GM19467 (cell line): ENCODE data around the gene ODAD4.
A peak's percentile ranks its signal among the peaks of the same experiment; 100 is the strongest.

Experiments
- ATAC-seq: cut with Tn5 transposase; IDR thresholded peaks from one replicate; pipeline ENCODE4 v1.9.1; 2021; ENCODE audit warnings: mild to moderate bottlenecking, moderate library complexity; ENCODE audit not compliant: unreplicated experiment

The ODAD4 gene, protein sequence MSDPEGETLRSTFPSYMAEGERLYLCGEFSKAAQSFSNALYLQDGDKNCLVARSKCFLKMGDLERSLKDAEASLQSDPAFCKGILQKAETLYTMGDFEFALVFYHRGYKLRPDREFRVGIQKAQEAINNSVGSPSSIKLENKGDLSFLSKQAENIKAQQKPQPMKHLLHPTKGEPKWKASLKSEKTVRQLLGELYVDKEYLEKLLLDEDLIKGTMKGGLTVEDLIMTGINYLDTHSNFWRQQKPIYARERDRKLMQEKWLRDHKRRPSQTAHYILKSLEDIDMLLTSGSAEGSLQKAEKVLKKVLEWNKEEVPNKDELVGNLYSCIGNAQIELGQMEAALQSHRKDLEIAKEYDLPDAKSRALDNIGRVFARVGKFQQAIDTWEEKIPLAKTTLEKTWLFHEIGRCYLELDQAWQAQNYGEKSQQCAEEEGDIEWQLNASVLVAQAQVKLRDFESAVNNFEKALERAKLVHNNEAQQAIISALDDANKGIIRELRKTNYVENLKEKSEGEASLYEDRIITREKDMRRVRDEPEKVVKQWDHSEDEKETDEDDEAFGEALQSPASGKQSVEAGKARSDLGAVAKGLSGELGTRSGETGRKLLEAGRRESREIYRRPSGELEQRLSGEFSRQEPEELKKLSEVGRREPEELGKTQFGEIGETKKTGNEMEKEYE

DNA sequence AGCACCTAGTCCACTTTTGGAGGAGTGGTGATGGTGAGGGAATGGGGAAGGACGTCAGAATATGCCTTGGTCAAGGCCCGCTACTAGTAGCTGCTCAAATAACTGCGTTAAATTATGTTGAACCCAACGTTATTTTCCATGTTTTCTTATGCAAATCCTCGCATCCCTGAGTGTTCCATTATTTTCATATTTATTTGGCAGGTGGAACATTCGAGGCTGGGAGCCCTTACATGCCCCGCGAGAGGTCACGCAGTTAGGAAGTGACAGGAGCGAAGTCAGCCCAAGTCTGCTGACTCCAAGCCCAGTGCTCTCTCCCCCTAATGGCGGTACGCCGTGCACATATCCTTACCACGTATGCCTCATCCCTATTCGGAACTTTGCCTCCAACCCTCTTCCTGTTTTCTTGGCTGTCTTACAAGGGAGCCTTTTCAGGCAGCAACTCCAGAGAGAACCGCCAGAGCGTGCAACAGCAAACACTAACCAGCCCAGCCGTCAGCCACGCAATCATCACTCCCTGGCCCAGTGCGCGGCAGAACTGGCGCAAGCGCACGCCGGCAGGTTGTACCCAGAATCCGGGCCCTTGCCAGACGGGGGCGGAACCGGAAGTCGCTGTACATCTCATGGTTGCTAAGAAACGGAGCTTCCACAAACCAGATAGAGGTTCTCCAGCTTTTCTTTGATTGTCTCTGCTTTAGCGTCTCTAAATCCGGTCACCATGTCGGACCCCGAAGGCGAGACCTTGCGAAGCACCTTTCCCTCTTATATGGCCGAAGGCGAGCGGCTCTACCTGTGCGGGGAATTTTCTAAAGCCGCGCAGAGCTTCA, at the start of gene ODAD4:
TSS of gene ODAD4 (plus strand) at position 609 of the 824 bp plus-strand sequence. CDS start at position 716, 107 bp downstream.
- peak; percentile 89 for ATAC-seq

DNA sequence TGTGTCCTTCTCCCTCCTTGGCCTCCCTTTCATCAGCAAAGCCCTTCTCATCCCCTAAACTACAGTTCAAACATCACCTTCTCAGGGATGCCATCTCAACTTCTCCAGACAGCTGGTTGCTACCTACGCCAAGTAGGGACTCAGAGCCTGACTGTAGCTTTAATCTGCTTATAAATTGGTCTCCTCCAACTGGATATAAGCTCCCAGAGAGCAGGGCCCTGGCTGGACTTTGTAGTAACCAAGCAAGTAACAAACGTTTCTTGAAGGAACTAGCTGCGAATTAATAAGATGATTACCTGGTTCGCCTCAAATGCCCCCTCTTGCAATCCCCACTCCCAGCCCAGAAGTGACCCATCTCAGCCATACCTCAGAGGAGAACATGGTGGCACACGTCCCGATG, 47.7 kb upstream of the ODAD4 start:
- ATAC-seq, result no peak

DNA sequence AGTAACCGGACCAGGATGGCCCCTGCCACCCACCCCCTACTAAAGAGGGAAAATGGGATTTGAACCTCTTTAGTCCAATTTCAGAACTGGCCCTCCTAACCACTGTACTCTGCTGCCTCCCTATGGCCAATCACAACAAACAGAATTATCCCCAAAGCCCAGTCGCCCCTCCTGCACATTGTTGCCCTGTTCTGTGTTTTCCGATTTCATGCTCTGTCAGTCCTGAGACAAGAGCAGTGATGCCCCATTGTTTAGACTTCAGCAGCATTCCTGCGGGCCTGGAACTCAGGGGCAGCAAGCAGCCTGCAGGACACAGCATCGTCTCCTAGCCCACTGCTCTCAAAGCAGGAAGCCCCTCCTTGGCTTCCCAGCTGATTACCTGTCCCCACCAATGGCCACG, 44.7 kb upstream of the ODAD4 start:
- ATAC-seq, result no peak

DNA sequence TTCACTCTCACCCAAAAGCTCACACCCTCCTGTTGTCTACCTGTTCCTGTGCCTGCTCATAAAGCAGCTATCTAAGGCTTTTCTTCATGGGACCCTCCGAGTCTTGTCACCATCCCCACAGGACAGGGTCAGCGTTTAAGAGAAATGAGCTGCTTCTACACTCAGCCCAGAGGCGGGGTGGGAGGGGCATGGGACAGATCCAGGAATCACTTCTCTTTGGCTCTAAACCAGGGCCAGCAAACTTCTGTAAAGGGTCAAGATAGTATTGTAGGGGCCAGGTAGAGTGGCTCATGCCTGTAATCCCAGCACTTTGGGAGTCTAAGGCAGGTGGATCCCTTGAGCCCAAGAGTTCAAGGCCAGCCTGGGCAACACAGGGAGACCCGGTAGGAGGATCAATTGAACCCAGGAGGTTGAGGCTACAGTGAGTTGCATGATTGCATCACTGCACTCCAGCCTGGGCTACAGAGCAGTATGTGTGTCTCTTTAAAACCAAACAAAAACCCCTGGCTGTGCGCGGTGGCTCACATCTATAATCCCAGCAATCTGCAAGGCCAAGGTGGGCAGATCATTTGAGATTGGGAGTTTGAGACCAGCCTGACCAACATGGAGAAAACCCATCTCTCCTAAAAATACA, 42.0 kb upstream of the ODAD4 start:
- no peak for ATAC-seq

DNA sequence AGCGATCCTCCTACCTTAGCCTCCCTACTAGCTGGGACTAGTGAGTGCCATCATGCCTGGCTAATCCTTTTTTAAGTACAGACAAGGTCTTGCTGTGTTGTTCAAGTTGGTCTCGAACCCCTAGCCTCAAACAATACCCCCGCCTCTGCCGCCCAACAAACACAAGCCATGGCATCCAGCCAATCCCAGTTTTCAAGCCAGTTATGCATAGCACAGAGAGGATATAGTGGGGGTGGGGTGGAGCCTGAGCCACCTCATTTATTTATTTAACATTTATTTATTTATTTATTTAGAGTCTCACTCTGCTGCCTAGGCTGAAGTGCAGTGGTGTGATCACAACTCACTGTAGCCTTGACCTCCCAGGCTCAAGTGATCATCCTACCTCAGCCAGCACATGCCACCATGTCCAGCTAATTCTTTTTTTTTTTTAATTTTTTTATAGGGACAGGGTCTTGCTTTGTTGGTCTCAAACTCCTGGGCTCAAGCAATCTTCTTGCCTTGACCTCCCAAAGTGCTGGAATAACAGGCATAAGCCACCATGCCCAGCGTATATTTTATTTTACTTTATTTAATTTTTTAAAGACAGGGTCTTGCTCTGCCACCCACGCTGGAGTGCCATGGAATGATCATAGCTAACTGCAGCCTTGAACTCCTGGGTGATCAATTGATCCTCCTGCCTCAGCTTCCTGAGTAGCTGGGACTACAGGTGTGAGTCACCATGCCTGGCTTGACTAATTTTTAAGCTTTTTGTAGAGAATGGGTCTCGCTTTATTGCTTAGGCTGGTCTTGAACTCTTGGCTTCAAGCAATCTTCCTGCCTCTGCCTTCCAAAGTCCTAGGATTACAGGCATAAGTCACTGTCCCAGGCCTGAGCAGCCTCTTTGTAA, 39.0 kb upstream of the ODAD4 start:
- ATAC-seq, result no peak

DNA sequence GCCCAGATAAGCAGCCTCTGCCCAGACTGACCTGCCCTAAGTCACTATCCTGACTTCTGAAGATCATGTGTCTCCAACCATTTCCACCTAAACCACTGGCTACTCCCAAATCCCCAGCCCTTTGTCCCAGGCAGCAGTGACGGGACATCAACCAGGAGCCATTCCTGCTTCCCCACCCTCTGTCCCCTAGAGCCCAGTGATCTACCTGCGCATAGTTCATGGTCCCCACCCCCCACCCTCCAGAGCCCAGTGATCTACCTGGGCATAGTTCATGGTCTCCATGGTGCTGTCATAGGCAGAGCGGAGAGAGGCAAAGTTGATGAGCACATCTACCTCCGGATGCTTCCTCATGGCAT, 38.4 kb upstream of the ODAD4 start:
- ATAC-seq, result no peak

DNA sequence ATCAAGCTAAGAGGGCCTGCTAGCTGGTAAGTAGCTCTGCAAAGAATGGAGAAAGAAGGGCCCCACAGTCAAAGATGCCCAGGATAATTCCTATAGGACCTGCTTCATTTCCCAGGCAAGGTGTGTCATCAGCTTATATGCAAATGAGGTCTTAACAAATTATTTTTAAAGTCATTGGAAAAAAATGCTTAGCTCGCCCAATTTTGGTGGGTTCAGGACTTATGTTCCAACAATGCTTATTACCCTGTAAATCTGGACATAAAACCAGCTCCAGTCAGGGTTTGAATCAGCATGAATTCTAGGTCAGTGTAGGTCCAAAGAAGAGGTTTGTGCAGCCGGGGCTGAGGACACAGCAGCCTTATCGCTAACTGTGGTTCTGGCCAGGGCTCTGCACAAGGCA, 37.0 kb upstream of the ODAD4 start:
- no peak for ATAC-seq

DNA sequence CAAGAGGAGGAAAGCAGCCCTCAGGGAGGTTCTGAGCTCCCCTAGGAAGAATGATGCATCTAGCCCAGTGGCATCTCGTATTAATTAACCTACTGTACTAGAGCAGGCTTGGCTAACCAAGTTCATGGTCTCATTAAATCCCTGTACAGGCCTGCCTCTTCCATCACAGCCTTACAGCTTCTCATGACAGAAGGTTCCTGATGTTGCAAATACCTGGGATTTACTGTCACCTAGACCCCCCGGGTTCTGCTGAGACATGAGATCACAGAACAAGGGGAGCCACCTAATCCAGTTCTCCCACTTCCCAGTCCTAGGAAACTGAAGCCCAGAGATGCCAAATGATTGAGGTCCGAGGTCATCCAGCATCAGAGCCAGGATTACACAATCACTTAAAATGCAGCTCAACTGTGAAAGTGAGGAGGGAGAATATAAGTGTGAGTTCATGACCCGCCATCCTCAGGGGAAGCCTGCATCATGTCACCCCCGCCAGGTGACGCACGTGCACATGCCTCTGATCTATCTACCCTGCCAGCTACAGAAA, 35.6 kb upstream of the ODAD4 start:
- no peak for ATAC-seq

DNA sequence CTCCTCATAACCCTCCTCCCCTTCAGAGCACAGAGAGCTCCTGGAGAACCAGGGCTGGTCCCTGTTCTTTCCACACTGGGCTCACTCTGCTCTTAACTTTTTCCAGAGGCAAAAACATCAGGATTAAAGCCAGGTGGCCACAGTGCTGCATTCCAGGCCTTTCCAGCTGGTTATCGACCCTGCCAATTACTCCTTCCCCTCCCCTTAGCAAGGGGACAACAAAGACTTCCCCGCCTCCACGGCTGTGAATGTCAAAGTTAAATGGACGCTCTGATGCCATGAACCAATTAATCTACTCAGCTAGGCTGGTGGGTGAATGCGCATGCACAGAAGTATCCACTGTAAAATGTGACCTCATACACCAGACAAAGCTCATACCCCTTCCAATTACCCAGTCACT, 34.8 kb upstream of the ODAD4 start:
- ATAC-seq, result no peak

DNA sequence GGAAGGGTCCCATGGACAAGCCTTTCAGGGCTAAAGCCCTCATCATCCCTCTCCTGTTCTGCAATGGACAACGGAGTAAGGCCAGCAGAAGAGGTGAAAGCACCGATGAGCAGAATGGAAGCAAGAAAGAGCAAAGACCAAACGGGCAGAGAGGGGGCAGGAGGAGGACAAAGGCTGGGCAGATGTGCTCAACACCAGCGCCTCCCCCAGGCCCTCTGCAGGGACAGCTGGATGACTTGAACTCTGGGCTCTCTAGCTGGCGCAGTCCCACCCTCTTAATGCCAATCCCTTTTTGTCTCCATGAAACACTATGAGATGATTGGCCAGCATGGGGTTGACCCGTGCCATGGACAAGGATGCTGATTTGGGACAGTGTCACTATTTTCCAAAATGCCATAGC, 33.7 kb upstream of the ODAD4 start:
- ATAC-seq, result no peak

DNA sequence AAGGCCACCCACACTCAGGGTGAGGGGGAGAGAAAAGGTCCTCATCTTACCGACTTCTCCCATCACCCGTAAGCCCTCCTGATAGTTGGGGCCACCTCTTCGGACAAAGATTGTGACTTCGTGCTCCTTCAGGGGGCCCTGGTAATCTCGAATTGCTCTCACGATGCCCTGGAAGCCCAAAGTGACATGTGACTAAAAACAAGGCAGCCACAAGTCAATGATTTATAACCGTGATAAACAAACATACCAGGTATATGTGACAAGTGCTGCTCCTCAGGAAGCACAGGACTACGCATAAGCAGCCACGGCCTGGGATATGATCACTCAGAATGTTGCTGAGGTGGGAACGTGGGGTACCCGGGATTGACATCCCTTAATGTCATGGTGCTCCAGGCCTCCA, 28.8 kb upstream of the ODAD4 start:
- no peak for ATAC-seq

DNA sequence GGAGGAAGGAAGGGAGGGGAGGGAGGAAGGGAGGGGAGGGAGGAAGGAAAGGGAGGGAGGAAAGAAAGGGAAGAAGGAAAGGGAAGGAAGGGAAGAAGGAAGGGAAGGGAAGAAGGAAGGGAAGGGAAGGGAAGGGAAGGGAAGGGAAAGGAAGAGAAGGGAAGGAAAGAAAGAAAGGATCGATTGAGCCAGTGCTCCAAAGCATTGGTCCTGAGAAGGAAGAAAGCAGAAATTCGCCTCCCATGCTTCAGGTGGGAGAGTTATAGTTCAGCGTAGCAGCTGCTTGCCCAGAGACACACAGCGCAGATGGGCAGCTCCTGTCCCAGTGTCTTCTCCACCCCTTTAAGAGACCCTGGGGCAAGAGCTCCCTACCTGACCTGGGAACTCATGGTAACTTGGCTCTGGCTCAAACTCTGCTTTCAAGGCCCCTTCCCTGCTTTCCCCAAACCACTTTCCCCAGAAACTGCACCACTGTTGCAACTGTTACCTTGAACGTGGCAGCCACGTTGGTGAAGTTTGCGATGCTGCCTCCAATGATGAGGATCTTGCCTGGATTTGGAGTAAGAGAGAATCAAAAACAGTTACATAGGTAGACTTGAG, 26.1 kb upstream of the ODAD4 start:
- no peak for ATAC-seq

DNA sequence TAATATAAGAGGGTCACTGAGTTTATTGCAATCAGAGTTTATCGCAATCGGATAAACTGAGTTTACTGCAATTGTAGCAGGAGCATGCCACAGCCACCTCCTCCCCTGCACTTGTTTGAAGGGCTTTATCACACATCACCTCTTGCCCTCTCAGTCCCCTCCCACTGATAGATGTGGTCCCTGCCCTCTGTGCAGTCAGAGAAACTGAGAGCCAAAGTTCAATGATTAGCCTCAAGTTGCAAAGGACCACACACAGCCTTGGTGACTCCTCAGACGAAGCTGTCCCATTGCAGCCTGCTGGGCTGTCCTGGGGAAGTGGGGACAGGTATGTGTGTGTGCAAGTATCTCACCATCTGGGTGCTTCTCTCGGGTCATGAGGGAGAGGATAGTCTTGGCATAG, 25.2 kb upstream of the ODAD4 start:
- ATAC-seq, result no peak

DNA sequence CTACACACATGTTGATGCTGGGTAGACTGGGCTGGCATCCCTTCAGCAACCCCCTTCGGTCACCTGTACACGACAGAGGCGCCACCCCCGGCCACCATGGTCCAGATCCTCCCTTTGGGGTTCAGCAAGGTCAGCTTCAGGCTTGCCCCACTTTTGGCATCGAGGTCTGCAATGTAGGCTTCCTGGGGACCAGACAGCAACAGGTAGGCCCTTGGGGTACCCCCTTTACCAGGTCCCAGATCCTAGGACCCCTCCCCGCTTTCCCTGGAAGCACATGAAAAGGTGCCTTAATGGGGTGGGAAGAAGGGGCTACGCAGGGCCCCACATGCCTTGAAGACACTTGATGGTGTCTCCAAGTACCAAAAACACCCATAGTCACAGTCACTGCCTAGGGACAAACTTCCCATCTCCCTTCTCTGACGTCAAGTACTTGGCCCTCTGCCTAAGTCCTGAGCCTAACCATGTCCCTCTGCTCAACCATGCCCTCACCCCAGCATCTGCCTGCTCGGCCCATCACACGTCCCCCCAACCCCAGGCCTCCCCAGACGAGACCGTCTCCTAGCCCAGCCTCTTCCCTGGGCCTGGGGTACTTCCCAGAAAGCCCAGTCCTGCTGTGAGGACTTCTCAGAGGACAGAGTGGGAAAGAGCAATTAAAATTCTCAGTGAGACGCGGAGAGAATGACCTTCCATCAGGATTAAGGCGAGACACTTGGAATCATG, 23.8 kb upstream of the ODAD4 start:
- no peak for ATAC-seq

DNA sequence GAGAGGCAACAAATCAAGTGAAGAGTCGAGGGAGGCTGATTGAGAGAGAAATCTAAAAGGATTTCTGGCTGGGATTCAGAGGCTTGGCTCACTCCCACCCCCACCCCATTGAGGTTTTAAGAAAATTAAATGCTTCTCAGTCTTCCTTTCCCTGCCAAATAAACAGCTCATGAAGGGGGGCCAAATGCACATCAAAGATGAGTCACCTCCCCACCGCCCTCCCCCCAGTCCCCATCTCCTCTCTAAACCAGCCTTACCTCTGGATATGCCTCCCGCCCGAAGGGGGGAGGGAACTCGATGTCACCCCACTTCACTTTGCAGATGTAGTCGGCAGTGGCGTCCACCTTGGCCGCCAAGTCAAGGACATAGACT, 23.2 kb upstream of the ODAD4 start:
- ATAC-seq, result no peak

DNA sequence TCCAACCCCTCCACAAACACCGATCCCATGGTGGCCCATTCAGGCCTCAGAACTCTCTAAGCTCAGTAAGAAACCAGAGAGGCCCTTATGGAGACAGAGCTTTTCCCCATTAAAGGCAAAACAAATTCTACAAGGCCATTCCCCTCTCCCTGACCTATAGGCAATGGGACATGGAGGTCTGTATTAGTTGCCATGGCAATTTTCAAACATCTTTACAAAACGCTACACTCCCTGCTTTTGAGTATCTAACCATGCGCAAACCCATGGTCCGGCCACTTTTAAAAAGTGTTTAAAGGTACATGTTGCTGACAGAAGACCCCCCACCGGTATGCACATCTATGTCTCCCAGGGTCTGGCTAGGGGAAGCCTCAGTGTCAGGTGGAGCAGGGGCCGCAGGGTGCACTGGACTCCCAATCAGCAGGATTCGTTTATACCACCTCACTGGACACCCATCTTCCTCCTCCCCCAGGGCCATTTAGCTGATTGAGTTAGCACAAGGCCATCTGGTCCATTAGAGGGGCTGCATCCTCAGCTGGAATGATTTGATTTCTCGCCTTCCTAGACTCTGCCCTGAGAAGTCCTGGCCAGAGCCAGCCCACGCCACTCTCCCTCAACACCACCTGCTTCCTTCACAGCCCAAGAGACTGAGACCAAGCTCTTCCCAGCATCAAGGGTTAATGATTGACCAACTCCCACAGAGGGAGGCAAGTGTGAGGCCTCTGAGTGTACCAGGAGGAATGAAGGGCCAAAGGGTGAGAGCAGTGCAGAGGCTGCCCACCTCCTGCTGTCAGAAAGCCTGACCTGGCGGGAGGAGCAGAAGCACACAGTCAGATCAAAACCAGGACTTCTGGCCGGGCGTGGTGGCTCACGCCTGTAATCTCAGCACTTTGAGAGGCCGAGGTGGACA, 22.5 kb upstream of the ODAD4 start:
- no peak for ATAC-seq

DNA sequence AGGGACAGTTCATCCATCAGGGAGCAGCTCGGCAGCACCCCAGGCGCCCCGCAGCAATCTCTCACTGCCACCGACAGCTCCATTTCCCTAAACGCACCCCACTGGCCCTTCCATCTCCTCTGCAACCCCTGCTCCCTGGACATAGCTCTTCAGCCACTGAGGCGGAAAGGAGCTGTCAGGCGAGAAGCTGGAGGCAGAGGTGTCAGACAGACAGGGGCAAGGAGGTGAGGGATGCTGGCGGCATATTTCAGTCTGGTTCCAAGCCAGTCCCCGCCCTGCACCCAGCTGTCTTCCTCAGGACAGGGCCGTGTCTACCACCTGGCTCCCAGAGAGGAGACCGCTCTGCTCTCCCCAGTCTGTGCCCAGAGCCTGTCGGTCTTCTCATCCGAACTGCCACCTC, 21.3 kb upstream of the ODAD4 start:
- ATAC-seq, result no peak
